GM11168 (cell line): ENCODE data around the gene KCNMB2.
"Not testable (repeated sequence)": the region's sequence is repeated elsewhere in the genome, so short reads cannot be mapped to it uniquely, and the experiment has no call there.

Source experiments
- in situ Hi-C: fragments of 300-500 bp; cut with MboI; formaldehyde crosslinking; loops from one replicate; pipeline ENCODE4 v1.12.0; 2022; ENCODE audit warnings: low sequenced_read_pairs; ENCODE audit not compliant: unreplicated experiment

KCNMB2 gene

GRCh38 chr3:178743297-178743696 lies 207.1 kb downstream of the KCNMB2 start:
- in situ Hi-C loops = no loop called here

- in situ Hi-C loops = not testable (repeated sequence)
Measured at GRCh38 chr3:178745861-178746655, 209.8 kb downstream of the KCNMB2 start.

- in situ Hi-C loops = no loop called here
Measured at GRCh38 chr3:178748874-178749273, 212.6 kb downstream of the KCNMB2 start.

DNA sequence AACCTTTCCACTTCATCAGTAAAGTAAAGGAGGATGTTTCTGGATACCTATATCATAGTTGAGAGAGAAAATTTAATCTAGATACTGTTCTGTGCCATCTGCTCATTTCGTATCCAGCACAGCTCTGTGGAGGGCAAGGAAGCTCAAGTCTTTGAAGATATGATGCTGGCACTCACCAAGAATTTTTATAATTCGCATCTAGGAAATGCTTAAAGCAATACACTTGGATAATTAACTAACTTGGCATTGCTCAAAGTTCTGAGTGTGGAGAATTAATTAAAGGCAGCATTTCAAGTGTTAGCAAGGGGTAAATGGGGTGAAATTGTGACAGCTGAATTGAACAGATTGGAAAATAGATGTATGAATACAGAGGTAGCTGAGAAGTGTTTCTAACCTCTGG lies 213.2 kb downstream of the KCNMB2 start:
- in situ Hi-C loops = no loop called here

DNA sequence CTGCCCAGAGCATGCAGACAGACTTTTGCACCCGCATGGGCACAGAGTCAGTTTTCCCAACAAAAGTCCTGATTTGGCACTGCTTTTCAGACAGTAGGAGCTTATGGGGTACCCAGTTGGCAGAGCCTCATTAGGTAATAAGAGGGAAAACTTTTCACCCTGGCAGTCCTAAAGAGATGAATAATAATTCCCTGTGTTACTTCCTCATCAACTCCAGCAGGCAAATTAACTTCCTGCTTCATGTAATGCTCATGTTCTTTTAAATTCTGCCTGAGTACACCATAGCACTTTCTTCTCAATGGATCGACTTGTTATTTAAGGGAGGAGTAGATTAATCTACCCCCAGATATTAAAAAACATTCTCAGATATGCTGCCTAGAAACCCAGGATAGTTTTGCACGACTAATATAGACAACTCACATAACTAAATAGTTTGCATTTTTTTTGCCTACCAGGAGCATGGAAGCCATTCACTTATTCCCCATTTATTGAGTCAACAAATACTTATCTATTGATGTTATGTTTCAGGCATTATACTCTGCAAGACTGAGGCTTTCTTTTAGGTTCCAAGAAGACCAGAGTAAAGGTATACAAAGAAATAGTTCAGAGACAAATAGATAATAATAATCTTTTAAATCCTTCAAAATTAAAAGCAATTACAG lies 214.5 kb downstream of the KCNMB2 start:
- in situ Hi-C loops = no loop called here

- in situ Hi-C loops = no loop called here
Measured at GRCh38 chr3:178752843-178753242, 216.6 kb downstream of the KCNMB2 start.

DNA sequence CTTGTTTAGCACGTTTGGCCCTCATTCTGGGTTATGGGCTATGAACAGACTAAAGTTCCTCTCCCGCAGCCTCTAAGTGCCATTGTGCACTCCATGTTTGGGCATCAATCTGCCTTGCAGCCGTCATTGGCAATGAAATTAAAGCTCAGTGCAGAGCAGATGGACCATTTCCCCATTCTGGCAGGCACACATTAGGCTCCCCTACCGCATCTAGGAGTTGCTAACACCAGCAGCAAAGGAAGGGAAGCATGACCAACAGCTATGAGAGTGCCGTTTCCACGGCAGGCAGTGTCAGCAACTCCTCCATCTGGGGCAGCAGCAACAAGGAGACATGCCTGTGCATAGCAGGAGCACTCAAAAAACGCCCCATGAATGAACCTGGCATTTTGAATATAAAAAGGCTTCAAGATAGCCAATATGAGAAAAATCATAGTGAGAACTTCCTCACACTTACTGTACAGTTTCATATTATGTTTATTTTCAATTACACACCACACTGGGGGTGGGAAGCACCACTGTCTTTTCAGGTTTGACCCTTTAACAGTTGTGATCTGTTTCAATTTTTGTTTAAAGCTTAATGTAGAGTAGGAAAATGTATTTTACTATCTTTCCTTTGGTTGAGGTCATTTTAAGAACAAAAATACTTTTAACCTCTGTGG lies 218.7 kb downstream of the KCNMB2 start:
- in situ Hi-C loops = no loop called here

- in situ Hi-C loops = loop anchor here (10.0 kb wide), 1 partner anchor 316 kb away; no protein-coding TSS in a partner anchor
Measured at GRCh38 chr3:178761024-178761423, 224.8 kb downstream of the KCNMB2 start.

- in situ Hi-C loops = loop anchor here (10.0 kb wide), 1 partner anchor 317 kb away; no protein-coding TSS in a partner anchor
Measured at GRCh38 chr3:178761461-178761860, 225.2 kb downstream of the KCNMB2 start.

DNA sequence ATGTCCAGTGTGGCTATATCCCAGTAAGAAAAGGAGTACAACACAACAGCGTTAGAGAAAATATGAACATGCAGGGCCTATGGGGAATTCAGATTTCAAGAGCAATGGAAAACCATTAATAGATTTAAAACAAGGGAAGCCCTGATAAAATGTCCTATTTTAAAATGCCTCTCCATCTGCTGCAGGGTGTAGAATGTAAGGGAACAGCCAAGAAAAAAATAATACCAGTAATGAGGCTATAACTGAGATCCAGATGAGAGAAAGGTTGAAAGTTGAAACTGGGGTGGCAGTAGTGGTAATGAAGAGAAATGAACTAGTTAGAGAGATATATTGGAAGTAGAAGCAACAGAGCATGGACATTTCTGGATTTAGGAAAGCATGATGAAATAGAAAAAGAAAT lies 226.1 kb downstream of the KCNMB2 start:
- in situ Hi-C loops = loop anchor here (10.0 kb wide), 1 partner anchor 318 kb away; no protein-coding TSS in a partner anchor

DNA sequence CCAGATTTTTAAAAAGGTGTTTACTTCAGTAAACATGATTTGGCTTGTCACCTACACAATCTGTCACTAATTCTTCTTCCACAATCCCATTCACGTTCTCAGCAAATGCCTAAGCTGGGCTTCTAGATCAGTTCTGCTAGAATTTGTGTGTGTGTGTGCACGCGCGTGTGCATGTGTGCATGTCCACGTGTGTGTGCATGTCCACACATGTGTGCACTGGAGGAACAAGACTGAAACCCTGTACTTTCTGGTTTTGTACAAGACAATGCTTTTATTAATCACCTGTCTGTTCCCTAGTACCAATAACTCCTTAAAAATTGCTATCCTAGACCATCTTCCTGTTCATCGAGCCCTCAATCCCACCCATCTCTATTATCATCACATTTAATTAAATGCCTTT lies 229.2 kb downstream of the KCNMB2 start:
- in situ Hi-C loops = loop anchor here (10.0 kb wide), 1 partner anchor 321 kb away; no protein-coding TSS in a partner anchor

DNA sequence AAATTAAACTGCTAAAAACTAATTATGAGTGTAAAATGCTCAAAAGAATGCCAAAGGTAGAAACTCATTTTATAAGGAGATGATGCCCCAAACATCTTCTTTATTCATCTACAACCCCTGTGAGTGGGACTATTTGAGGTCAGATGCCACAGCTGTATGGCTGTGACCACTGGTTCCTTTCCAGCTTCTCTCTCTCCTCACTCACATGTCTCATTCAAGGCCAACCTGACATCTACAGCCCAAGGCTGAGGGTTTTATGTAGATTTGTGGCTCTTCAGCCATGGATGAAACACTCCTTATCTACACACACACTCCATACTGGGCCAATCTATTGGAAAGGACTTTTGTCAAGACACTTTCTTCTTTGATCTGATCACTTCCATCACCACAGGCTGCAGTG lies 231.3 kb downstream of the KCNMB2 start:
- in situ Hi-C loops = loop anchor here (10.0 kb wide), 1 partner anchor 323 kb away; no protein-coding TSS in a partner anchor

DNA sequence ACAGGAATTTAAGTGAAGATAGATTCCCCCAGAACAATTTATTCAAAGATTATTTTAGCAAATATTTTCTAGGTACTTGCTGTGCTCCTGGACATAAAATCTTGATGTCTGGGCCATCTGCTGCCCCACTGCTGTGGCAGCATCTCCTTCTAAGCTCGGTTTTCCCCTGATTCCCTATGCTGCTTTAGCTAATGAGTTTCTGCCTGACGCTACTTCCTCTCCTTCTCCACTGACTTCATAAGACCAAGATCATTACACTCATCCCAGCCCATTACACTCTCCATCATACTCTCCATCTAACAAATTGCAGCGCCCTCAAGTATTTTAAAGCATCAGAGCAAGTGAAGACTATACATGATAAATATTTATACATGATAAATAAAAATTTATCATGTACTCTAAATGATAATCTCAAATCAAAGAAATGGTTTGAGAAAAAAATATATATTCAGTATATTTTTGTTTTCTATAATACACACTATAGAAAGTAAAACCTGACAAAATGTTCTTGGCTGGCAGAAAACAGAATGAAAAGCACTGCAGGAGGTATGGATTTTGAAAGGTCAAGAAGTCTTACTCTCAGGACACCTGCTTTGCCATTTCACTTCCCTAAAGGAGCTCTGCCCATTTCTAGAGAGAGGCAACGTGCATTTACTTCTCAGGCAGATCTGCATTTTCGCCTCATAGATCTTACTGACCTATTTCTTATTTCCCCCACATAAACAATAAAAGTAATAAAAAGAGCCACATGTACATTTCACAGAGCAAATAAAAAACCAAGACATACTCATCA lies 232.0 kb downstream of the KCNMB2 start:
- in situ Hi-C loops = loop anchor here (10.0 kb wide), 1 partner anchor 323 kb away; no protein-coding TSS in a partner anchor

DNA sequence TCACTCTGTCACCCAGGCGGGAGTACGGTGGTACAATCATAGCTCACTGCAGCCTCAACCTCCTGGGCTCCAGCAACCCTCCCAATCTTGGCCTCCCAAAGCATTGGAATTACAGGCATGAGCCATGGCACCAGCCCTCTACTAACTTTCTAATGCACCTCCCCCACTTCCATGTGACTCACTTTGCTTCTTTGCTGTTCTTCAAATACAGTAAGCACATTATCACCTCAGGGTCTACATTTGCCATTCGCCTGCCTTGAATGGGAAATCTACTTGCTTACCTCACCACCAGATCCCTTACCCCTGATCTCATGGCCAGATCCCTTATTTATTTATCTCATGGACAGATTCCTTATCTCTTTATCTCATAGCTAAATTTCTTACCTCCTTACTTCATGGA lies 235.3 kb downstream of the KCNMB2 start:
- in situ Hi-C loops = no loop called here

- in situ Hi-C loops = no loop called here
Measured at GRCh38 chr3:178772746-178773145, 236.5 kb downstream of the KCNMB2 start.

DNA sequence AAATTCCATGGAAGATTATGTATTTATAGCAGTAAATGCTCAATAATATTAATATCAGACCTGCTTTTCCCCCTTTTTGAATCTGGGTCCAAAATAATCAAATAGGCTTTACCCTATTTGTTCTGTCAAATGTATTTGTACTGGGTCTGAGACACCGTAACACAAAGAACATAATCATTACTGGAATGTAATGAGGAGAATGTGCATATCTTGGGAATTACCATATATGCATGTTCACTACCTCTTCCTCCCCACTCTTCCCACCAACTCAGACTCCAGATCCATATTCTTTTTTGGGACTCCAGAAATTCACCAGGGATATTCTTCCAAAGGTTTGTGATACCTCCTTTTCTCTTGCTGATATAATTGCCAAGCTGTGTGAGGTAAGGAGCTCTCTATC lies 237.1 kb downstream of the KCNMB2 start:
- in situ Hi-C loops = no loop called here

DNA sequence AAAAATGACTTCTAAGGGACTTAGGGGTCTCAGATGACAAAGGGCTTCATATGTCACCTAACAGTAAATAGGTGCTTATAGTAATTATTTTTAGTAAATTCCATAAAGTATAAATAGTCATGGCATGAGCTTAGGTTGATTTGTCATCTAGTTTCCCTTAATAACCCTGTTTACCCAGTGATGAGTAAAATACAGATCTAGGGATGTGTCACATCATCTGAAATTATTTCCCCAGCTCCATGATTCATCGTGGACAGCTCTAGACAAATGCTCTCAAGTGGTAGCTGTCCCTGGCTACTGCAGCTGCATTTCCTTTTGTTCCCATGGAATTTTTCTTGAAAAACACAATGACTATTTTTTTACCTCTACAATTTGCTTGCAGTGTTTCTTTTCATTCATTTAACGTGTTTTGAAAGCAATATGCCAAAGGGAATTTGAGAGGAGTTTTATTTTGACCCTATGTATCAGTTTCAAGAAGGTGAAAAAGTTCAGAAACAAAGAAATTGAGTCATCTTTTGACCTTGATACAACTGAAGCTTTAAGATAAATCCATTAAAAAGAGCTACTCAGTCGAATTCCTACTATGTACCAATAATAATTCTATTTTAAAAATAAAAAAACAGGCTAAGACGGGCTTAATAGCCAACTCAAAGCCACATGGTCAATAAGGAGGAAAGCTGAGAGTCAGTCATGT lies 241.6 kb downstream of the KCNMB2 start:
- in situ Hi-C loops = no loop called here

- in situ Hi-C loops = no loop called here
Measured at GRCh38 chr3:178778589-178778988, 242.4 kb downstream of the KCNMB2 start.

DNA sequence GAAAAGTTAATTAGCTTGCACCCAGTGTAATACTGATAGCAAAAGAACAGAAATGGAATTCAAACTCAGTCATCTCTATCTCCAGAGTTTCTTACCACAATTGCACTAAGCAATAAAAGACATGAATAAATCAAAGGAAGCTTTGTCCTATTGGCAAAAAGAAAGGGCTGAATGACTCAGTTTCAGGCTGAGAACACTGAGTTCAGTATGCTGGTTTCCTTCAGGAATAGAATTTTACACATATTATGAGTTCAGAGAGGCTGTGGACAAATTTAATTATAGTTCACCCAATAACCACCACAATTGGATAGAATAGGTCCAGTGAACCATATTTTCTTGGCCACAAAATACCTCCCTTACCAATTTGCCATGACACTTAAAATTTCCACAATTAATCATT lies 249.7 kb downstream of the KCNMB2 start:
- in situ Hi-C loops = no loop called here

DNA sequence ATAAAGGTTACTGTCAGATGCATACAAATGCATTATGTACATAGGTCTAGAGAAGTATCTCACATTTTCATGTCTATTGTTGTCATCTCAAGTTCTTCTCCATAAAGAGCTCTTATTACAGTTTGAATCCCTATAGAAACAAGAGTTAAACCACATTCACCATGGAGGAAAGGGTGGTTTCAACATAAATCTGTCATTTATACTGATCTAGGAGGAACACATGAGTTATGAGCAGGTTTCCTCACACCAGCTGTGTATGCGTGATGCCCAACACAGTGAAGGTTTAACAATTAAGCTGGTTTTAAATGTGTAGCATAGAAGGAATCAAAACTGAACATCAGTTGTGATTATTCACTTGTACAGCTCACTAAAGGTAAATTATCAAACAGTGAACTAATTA lies 251.7 kb downstream of the KCNMB2 start:
- in situ Hi-C loops = no loop called here
